MM.1S (cell line): ENCODE measurements around the gene SPEF2.

Experiments used
- EZH2 ChIP-seq: fragments of 300-600 bp; sonication (generic); optimal IDR thresholded peaks from 2 replicates; pipeline ENCODE3; 2017; ENCODE audit warnings: low read depth, mild to moderate bottlenecking, antibody characterized with exemption, low read length, mixed read lengths
- TF ChIP-seq, protein P1 (sequence below): fragments of 300-600 bp; sonication (generic); IDR thresholded peaks from 2 replicates; pipeline ENCODE4 v1.5.1; 2016; ENCODE audit warnings: antibody characterized with exemption, low read length, mixed read lengths

DNA sequence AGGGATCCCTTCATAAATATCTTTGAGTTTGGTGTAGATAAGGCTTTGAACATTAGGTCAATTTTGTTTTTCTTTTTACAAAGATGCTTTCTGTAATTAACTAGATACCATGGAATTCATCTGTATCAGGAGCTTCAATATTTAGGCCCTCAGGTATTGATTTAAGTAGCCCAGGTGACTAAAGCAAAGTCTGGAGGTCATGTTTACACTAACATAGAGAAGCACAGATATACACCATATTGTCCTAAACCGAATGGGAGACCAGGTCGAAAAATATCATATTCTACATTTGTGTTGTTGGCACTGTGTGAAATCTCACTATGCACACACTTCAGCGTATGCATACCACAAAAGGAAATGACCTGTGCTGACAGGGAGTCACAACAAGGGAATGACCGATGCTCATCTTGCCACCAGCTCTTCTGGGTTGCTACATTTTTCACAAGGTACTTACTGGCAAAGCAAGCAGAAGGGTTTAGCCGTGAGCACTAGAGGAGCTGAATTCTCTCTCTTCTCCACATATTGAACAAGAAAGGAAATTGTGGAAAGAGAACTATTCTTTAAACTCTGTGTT is 140.6 kb downstream of the SPEF2 start:
- TF ChIP-seq, protein P1, sequence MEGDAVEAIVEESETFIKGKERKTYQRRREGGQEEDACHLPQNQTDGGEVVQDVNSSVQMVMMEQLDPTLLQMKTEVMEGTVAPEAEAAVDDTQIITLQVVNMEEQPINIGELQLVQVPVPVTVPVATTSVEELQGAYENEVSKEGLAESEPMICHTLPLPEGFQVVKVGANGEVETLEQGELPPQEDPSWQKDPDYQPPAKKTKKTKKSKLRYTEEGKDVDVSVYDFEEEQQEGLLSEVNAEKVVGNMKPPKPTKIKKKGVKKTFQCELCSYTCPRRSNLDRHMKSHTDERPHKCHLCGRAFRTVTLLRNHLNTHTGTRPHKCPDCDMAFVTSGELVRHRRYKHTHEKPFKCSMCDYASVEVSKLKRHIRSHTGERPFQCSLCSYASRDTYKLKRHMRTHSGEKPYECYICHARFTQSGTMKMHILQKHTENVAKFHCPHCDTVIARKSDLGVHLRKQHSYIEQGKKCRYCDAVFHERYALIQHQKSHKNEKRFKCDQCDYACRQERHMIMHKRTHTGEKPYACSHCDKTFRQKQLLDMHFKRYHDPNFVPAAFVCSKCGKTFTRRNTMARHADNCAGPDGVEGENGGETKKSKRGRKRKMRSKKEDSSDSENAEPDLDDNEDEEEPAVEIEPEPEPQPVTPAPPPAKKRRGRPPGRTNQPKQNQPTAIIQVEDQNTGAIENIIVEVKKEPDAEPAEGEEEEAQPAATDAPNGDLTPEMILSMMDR: no peak
- TF ChIP-seq EZH2: no peak
